EL (cell line): ENCODE measurements around the gene INTS7.

ENCODE experiments used
- DNase-seq: peaks from one replicate; pipeline ENCODE4 v3.0.0-alpha.2; 2016

INTS7 gene

GRCh38 chr1:212035123-212035834, at the start of gene INTS7, which contains the start of gene DTL:
Gene INTS7, minus strand, starts transcription at chr1:212035557. Its CDS starts 120 bp downstream, at chr1:212035437.
Gene DTL, plus strand, starts transcription at chr1:212035748. Its CDS starts 143 bp downstream, at chr1:212035891.
- peak; percentile 100 for DNase-seq

GRCh38 chr1:212082765-212083406, 47.5 kb upstream of the INTS7 start:
- no peak for DNase-seq

- no peak for DNase-seq
Measured at GRCh38 chr1:212078826-212079225, 43.5 kb upstream of the INTS7 start.

- DNase-seq = no peak
Measured at GRCh38 chr1:212077028-212077427, 41.7 kb upstream of the INTS7 start.

- DNase-seq = no peak
Measured at GRCh38 chr1:212074856-212075255, 39.5 kb upstream of the INTS7 start.

- no peak for DNase-seq
Measured at GRCh38 chr1:212074313-212074712, 39.0 kb upstream of the INTS7 start.

GRCh38 chr1:212073490-212073889, 38.1 kb upstream of the INTS7 start:
- DNase-seq = no peak

GRCh38 chr1:212072047-212072446, 36.7 kb upstream of the INTS7 start:
- no peak for DNase-seq

GRCh38 chr1:212070720-212071302, 35.5 kb upstream of the INTS7 start:
- peak; percentile 23 for DNase-seq

- DNase-seq = no peak
Measured at GRCh38 chr1:212067787-212068186, 32.4 kb upstream of the INTS7 start.

- peak; percentile 43 for DNase-seq
Measured at GRCh38 chr1:212062832-212063438, 27.6 kb upstream of the INTS7 start.

GRCh38 chr1:212060632-212061472, 25.5 kb upstream of the INTS7 start:
- no peak for DNase-seq

- DNase-seq = no peak
Measured at GRCh38 chr1:212055333-212055732, 20.0 kb upstream of the INTS7 start.

GRCh38 chr1:212053993-212054392, 18.6 kb upstream of the INTS7 start:
- DNase-seq = no peak

GRCh38 chr1:212045981-212046380, 10.6 kb upstream of the INTS7 start:
- DNase-seq = peak; percentile 23

GRCh38 chr1:212044851-212045250, 9.5 kb upstream of the INTS7 start:
- DNase-seq = no peak

GRCh38 chr1:212042436-212042835, 7.1 kb upstream of the INTS7 start:
- peak; percentile 14 for DNase-seq

- DNase-seq = peak; percentile 24
Measured at GRCh38 chr1:212040629-212041412, 5.5 kb upstream of the INTS7 start.

GRCh38 chr1:212039622-212040021, 4.3 kb upstream of the INTS7 start:
- no peak for DNase-seq

GRCh38 chr1:212037900-212038299, 2.5 kb upstream of the INTS7 start:
- no peak for DNase-seq

- no peak for DNase-seq
Measured at GRCh38 chr1:212035835-212036605, 663 bp upstream of the INTS7 start.
